Suprapubic skin (tissue), 4 donors: ENCODE results near the gene EPHB6.

Source experiments
- EP300 ChIP-seq: sonication (generic); formaldehyde crosslinking; IDR thresholded peaks from one replicate; pipeline ENCODE4 v1.6.1; 2017; ENCODE audit warnings: antibody characterized with exemption
- POLR2A ChIP-seq, 2 donors: fragments of 450-650 bp; IDR thresholded peaks; one replicate each; pipeline ENCODE4 v1.6.1; 2017; ENCODE audit warnings: antibody characterized with exemption in 2 of 2, mild to moderate bottlenecking in 2 of 2, moderate library complexity in 2 of 2
- POLR2AphosphoS5 ChIP-seq, 3 donors: sonication (generic); formaldehyde crosslinking; IDR thresholded peaks; one replicate each; pipeline ENCODE4 v1.6.1; 2017; ENCODE audit warnings: antibody characterized with exemption in 3 of 3
- TF ChIP-seq, protein P1 (sequence below), 2 donors: fragments of 200-600 bp in 1 of 2; fragments of 450-650 bp in 1 of 2; sonication (generic) in 1 of 2; IDR thresholded peaks; one replicate each; pipeline ENCODE4 v1.5.1; 2016 to 2019; ENCODE audit warnings: antibody characterized with exemption in 2 of 2, mild to moderate bottlenecking in 1 of 2, moderate library complexity in 1 of 2

DNA sequence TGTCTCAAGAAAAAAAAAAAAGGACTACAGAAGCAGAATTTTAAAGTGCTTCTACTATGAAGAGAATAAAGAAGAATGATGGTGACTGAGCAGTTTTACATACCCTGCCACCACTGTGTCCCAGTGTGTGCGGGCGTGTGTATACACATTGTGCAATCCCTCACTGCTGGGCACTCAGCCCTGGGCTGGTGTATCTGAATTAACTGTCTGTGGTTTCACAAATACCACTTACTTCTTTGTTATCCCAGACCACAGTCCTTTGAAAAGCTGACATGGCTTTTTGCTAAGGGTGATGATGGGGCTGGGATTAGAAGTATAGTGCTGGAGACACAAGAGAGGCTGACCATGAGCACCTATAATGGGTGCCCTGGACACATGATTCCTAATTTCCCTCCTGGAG lies 51.8 kb downstream of the EPHB6 start:
- TF ChIP-seq, protein P1, sequence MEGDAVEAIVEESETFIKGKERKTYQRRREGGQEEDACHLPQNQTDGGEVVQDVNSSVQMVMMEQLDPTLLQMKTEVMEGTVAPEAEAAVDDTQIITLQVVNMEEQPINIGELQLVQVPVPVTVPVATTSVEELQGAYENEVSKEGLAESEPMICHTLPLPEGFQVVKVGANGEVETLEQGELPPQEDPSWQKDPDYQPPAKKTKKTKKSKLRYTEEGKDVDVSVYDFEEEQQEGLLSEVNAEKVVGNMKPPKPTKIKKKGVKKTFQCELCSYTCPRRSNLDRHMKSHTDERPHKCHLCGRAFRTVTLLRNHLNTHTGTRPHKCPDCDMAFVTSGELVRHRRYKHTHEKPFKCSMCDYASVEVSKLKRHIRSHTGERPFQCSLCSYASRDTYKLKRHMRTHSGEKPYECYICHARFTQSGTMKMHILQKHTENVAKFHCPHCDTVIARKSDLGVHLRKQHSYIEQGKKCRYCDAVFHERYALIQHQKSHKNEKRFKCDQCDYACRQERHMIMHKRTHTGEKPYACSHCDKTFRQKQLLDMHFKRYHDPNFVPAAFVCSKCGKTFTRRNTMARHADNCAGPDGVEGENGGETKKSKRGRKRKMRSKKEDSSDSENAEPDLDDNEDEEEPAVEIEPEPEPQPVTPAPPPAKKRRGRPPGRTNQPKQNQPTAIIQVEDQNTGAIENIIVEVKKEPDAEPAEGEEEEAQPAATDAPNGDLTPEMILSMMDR (IDR thresholded peaks at IDR 0.05) = no peak
- TF ChIP-seq EP300 (no peak), POLR2AphosphoS5 (IDR thresholded peaks at IDR 0.05) (no peak), POLR2A (IDR thresholded peaks at IDR 0.05) (no peak)
